PFSK-1 (cell line): ENCODE results near the gene GFRA1.

Experiments used
- FOXP2 ChIP-seq: optimal IDR thresholded peaks from 2 replicates; pipeline ENCODE3; 2011; ENCODE audit warnings: borderline replicate concordance, control low read depth, inconsistent platforms; ENCODE audit not compliant: insufficient read depth; ENCODE audit errors: extremely low read length, extremely low read depth
- POLR2AphosphoS5 ChIP-seq: IDR thresholded peaks from 2 replicates; pipeline ENCODE4 v1.6.1; 2012; ENCODE audit warnings: low read depth, mild to moderate bottlenecking, control low read depth, low read length, moderate library complexity
- REST ChIP-seq, 2 experiments: IDR thresholded peaks; 2 replicates each; pipeline versions ENCODE4 v1.6.1 to v1.8.0; 2011 to 2012; ENCODE audit warnings: low read depth in 2 of 2, low read length in 2 of 2, control low read depth in 1 of 2, inconsistent platforms in 1 of 2, mild to moderate bottlenecking in 1 of 2, moderate library complexity in 1 of 2; ENCODE audit not compliant: insufficient read depth in 1 of 2
- SIN3A ChIP-seq: IDR thresholded peaks from 2 replicates; pipeline ENCODE4 v1.6.1; 2012; ENCODE audit warnings: mild to moderate bottlenecking, low read length, moderate library complexity, borderline replicate concordance; ENCODE audit not compliant: insufficient read depth
- TAF1 ChIP-seq: IDR thresholded peaks from 2 replicates; pipeline ENCODE4 v1.6.1; 2012; ENCODE audit warnings: low read length, control low read depth, borderline replicate concordance; ENCODE audit not compliant: insufficient read depth

GFRA1 gene

GRCh38 chr10:116278846-116279245 lies 5.8 kb upstream of the GFRA1 start:
- no peak for TF ChIP-seq TAF1
- TF ChIP-seq POLR2AphosphoS5, result no peak
- no peak for TF ChIP-seq FOXP2
- no peak for TF ChIP-seq SIN3A
- no peak for TF ChIP-seq REST (IDR thresholded peaks at IDR 0.05; ENCODE audit: insufficient read depth in 1 of 2, low read depth in 2 of 2, low read length in 2 of 2)

GRCh38 chr10:116276981-116277380 lies 4.0 kb upstream of the GFRA1 start:
- no peak for TF ChIP-seq FOXP2
- TF ChIP-seq POLR2AphosphoS5, result no peak

GRCh38 chr10:116274064-116274904 lies 1.3 kb upstream of the GFRA1 start:
- TF ChIP-seq TAF1 (no peak), POLR2AphosphoS5 (no peak), FOXP2 (no peak), REST (IDR thresholded peaks at IDR 0.05; ENCODE audit: insufficient read depth in 1 of 2, low read depth in 2 of 2, low read length in 2 of 2) (no peak), SIN3A (no peak)

- no peak for TF ChIP-seq TAF1
- no peak for TF ChIP-seq FOXP2
- no peak for TF ChIP-seq REST (IDR thresholded peaks at IDR 0.05; ENCODE audit: insufficient read depth in 1 of 2, low read depth in 2 of 2, low read length in 2 of 2)
Measured at GRCh38 chr10:116271593-116272439, 1.2 kb downstream of the GFRA1 start.

GRCh38 chr10:116270771-116271592 lies 2.0 kb downstream of the GFRA1 start:
- TF ChIP-seq FOXP2 (no peak), TAF1 (no peak), REST (IDR thresholded peaks at IDR 0.05; ENCODE audit: insufficient read depth in 1 of 2, low read depth in 2 of 2, low read length in 2 of 2) (no peak), POLR2AphosphoS5 (no peak), SIN3A (no peak)
